ENCODE results near the gene DNM3. TPM values are rescaled to one million over a fixed set of nuclear protein-coding genes. Genes with fewer than 3 reads are reported as not detected.

DNM3 gene
- total RNA-seq, 1 experiment from 2014 or later = 0.45 TPM

GRCh38 chr1:172268237-172268636, 426.9 kb downstream of the DNM3 start:
- Histone ChIP-seq H4K20me1 (ENCODE audit: insufficient read depth, low read depth, low read length) (no peaks in the 10 kb centered on the region), H3K4me2 (ENCODE audit: low read depth, low read length, poor library complexity, severe bottlenecking) (no peak overlapping the region), H3K9ac (ENCODE audit: low read length) (no peak overlapping the region), H3K9me2 (replicated peaks; ENCODE audit: insufficient read depth, low read length) (no peaks in the 10 kb centered on the region), H3K27ac (ENCODE audit: low read length) (no peak overlapping the region), H3K27me3 (ENCODE audit: low read length) (no peaks in the 10 kb centered on the region), H3K79me2 (ENCODE audit: low read length) (no peaks in the 10 kb centered on the region), H3K9me3 (ENCODE audit: low read length) (no peaks in the 10 kb centered on the region), H3K36me3 (ENCODE audit: insufficient read depth, low read length) (no peaks in the 10 kb centered on the region), H3K4me3 (ENCODE audit: low read length) (no peak overlapping the region), H3K4me1 (ENCODE audit: low read length) (no peaks in the 10 kb centered on the region), H2AFZ (ENCODE audit: low read length) (no peak overlapping the region)
- DNase-seq = no peak

- no peaks in the 10 kb centered on the region for H3K27me3 ChIP-seq (ENCODE audit: low read length)
- H2AFZ ChIP-seq (ENCODE audit: low read length) = no peak overlapping the region
- H3K36me3 ChIP-seq (ENCODE audit: insufficient read depth, low read length) = no peaks in the 10 kb centered on the region
- H3K9me3 ChIP-seq (ENCODE audit: low read length) = no peaks in the 10 kb centered on the region
- DNase-seq = no peak
- no peaks in the 10 kb centered on the region for H3K79me2 ChIP-seq (ENCODE audit: low read length)
- H3K4me1 ChIP-seq (ENCODE audit: low read length) = no peaks in the 10 kb centered on the region
- H3K4me3 ChIP-seq (ENCODE audit: low read length) = no peak overlapping the region
- H3K9ac ChIP-seq (ENCODE audit: low read length) = no peak overlapping the region
- no peaks in the 10 kb centered on the region for H3K9me2 ChIP-seq (replicated peaks; ENCODE audit: insufficient read depth, low read length)
- H4K20me1 ChIP-seq (ENCODE audit: insufficient read depth, low read depth, low read length) = no peaks in the 10 kb centered on the region
- no peak overlapping the region for H3K4me2 ChIP-seq (ENCODE audit: low read depth, low read length, poor library complexity, severe bottlenecking)
- no peak overlapping the region for H3K27ac ChIP-seq (ENCODE audit: low read length)
Measured at GRCh38 chr1:172269084-172269483, 427.8 kb downstream of the DNM3 start.

- H3K4me3 ChIP-seq (ENCODE audit: low read length) = no peak overlapping the region
- no peak for DNase-seq
- H3K27ac ChIP-seq (ENCODE audit: low read length) = no peak overlapping the region
- H3K27me3 ChIP-seq (ENCODE audit: low read length) = no peaks in the 10 kb centered on the region
- H3K9me3 ChIP-seq (ENCODE audit: low read length) = no peaks in the 10 kb centered on the region
- H3K9me2 ChIP-seq (replicated peaks; ENCODE audit: insufficient read depth, low read length) = no peaks in the 10 kb centered on the region
- H2AFZ ChIP-seq (ENCODE audit: low read length) = no peak overlapping the region
- H3K79me2 ChIP-seq (ENCODE audit: low read length) = no peaks in the 10 kb centered on the region
- no peaks in the 10 kb centered on the region for H4K20me1 ChIP-seq (ENCODE audit: insufficient read depth, low read depth, low read length)
- no peak overlapping the region for H3K4me2 ChIP-seq (ENCODE audit: low read depth, low read length, poor library complexity, severe bottlenecking)
- H3K4me1 ChIP-seq (ENCODE audit: low read length) = no peaks in the 10 kb centered on the region
- H3K9ac ChIP-seq (ENCODE audit: low read length) = no peak overlapping the region
- no peaks in the 10 kb centered on the region for H3K36me3 ChIP-seq (ENCODE audit: insufficient read depth, low read length)
Measured at GRCh38 chr1:172269644-172270043, 428.3 kb downstream of the DNM3 start.

- no peak for DNase-seq
- Histone ChIP-seq H3K27me3 (ENCODE audit: low read length) (no peaks in the 10 kb centered on the region), H3K9me2 (replicated peaks; ENCODE audit: insufficient read depth, low read length) (no peaks in the 10 kb centered on the region), H3K27ac (ENCODE audit: low read length) (no peak overlapping the region), H3K4me1 (ENCODE audit: low read length) (no peaks in the 10 kb centered on the region), H3K9ac (ENCODE audit: low read length) (no peak overlapping the region), H4K20me1 (ENCODE audit: insufficient read depth, low read depth, low read length) (no peaks in the 10 kb centered on the region), H3K4me2 (ENCODE audit: low read depth, low read length, poor library complexity, severe bottlenecking) (no peak overlapping the region), H3K79me2 (ENCODE audit: low read length) (no peaks in the 10 kb centered on the region), H2AFZ (ENCODE audit: low read length) (no peak overlapping the region), H3K4me3 (ENCODE audit: low read length) (no peak overlapping the region), H3K36me3 (ENCODE audit: insufficient read depth, low read length) (no peaks in the 10 kb centered on the region), H3K9me3 (ENCODE audit: low read length) (no peaks in the 10 kb centered on the region)
Measured at GRCh38 chr1:172270605-172271004, 429.3 kb downstream of the DNM3 start.

- Histone ChIP-seq H3K27me3 (ENCODE audit: low read length) (no peaks in the 10 kb centered on the region), H3K4me1 (ENCODE audit: low read length) (no peaks in the 10 kb centered on the region), H3K9ac (ENCODE audit: low read length) (no peak overlapping the region), H4K20me1 (ENCODE audit: insufficient read depth, low read depth, low read length) (no peaks in the 10 kb centered on the region), H3K4me3 (ENCODE audit: low read length) (no peak overlapping the region), H3K9me2 (replicated peaks; ENCODE audit: insufficient read depth, low read length) (no peaks in the 10 kb centered on the region), H2AFZ (ENCODE audit: low read length) (no peak overlapping the region), H3K27ac (ENCODE audit: low read length) (no peak overlapping the region), H3K4me2 (ENCODE audit: low read depth, low read length, poor library complexity, severe bottlenecking) (no peak overlapping the region), H3K79me2 (ENCODE audit: low read length) (no peaks in the 10 kb centered on the region), H3K36me3 (ENCODE audit: insufficient read depth, low read length) (no peaks in the 10 kb centered on the region), H3K9me3 (ENCODE audit: low read length) (no peaks in the 10 kb centered on the region)
- DNase-seq = no peak
Measured at GRCh38 chr1:172272087-172272486, 430.8 kb downstream of the DNM3 start.

GRCh38 chr1:172273647-172274396, 432.5 kb downstream of the DNM3 start:
- Histone ChIP-seq H4K20me1 (ENCODE audit: insufficient read depth, low read depth, low read length) (no peaks in the 10 kb centered on the region), H2AFZ (ENCODE audit: low read length) (no peak overlapping the region), H3K4me1 (ENCODE audit: low read length) (no peaks in the 10 kb centered on the region), H3K36me3 (ENCODE audit: insufficient read depth, low read length) (no peaks in the 10 kb centered on the region), H3K9ac (ENCODE audit: low read length) (no peak overlapping the region), H3K4me2 (ENCODE audit: low read depth, low read length, poor library complexity, severe bottlenecking) (no peak overlapping the region), H3K4me3 (ENCODE audit: low read length) (no peak overlapping the region), H3K27me3 (ENCODE audit: low read length) (no peaks in the 10 kb centered on the region), H3K9me3 (ENCODE audit: low read length) (no peaks in the 10 kb centered on the region), H3K79me2 (ENCODE audit: low read length) (no peaks in the 10 kb centered on the region), H3K27ac (ENCODE audit: low read length) (no peak overlapping the region), H3K9me2 (replicated peaks; ENCODE audit: insufficient read depth, low read length) (no peaks in the 10 kb centered on the region)
- DNase-seq = no peak

GRCh38 chr1:172275478-172275877, 434.2 kb downstream of the DNM3 start:
- H3K79me2 ChIP-seq (ENCODE audit: low read length) = no peaks in the 10 kb centered on the region
- no peak overlapping the region for H3K4me2 ChIP-seq (ENCODE audit: low read depth, low read length, poor library complexity, severe bottlenecking)
- H3K9ac ChIP-seq (ENCODE audit: low read length) = no peak overlapping the region
- DNase-seq = no peak
- H3K27me3 ChIP-seq (ENCODE audit: low read length) = no peaks in the 10 kb centered on the region
- H4K20me1 ChIP-seq (ENCODE audit: insufficient read depth, low read depth, low read length) = no peaks in the 10 kb centered on the region
- no peaks in the 10 kb centered on the region for H3K9me2 ChIP-seq (replicated peaks; ENCODE audit: insufficient read depth, low read length)
- no peaks in the 10 kb centered on the region for H3K36me3 ChIP-seq (ENCODE audit: insufficient read depth, low read length)
- H3K4me3 ChIP-seq (ENCODE audit: low read length) = no peak overlapping the region
- no peak overlapping the region for H3K27ac ChIP-seq (ENCODE audit: low read length)
- H3K4me1 ChIP-seq (ENCODE audit: low read length) = no peaks in the 10 kb centered on the region
- no peak overlapping the region for H2AFZ ChIP-seq (ENCODE audit: low read length)
- H3K9me3 ChIP-seq (ENCODE audit: low read length) = no peaks in the 10 kb centered on the region

GRCh38 chr1:172276120-172276818, 435.0 kb downstream of the DNM3 start:
- Histone ChIP-seq H3K79me2 (ENCODE audit: low read length) (no peaks in the 10 kb centered on the region), H3K9me3 (ENCODE audit: low read length) (no peaks in the 10 kb centered on the region), H3K36me3 (ENCODE audit: insufficient read depth, low read length) (no peaks in the 10 kb centered on the region), H4K20me1 (ENCODE audit: insufficient read depth, low read depth, low read length) (no peaks in the 10 kb centered on the region), H3K4me2 (ENCODE audit: low read depth, low read length, poor library complexity, severe bottlenecking) (no peak overlapping the region), H3K9me2 (replicated peaks; ENCODE audit: insufficient read depth, low read length) (no peaks in the 10 kb centered on the region), H3K27ac (ENCODE audit: low read length) (no peak overlapping the region), H3K4me3 (ENCODE audit: low read length) (no peak overlapping the region), H3K9ac (ENCODE audit: low read length) (no peak overlapping the region), H3K27me3 (ENCODE audit: low read length) (no peaks in the 10 kb centered on the region), H2AFZ (ENCODE audit: low read length) (no peak overlapping the region), H3K4me1 (ENCODE audit: low read length) (no peaks in the 10 kb centered on the region)
- no peak for DNase-seq
